Mesothelial cell of epicardium (in vitro differentiated cells): ENCODE data around the gene ZFAND3. TPM values are rescaled to one million over a fixed set of nuclear protein-coding genes. Genes with fewer than 3 reads are reported as not detected.

ENCODE experiments used
- DNase-seq, 2 experiments: peaks; one replicate each; pipeline ENCODE4 v3.0.0; 2021; ENCODE audit warnings: low spot score in 2 of 2; ENCODE audit not compliant: unreplicated experiment in 2 of 2
- H3K27ac Mint-ChIP-seq: 2 replicates; pipeline ENCODE4 v1.8.0; 2021; ENCODE audit warnings: mixed read lengths
- H3K27me3 Mint-ChIP-seq: 2 replicates; pipeline ENCODE4 v1.8.0; 2021; ENCODE audit warnings: low read depth, mixed read lengths
- H3K36me3 Mint-ChIP-seq: 2 replicates; pipeline ENCODE4 v1.8.0; 2021; ENCODE audit warnings: mixed read lengths
- H3K4me1 Mint-ChIP-seq: 2 replicates; pipeline ENCODE4 v1.8.0; 2021; ENCODE audit warnings: mixed read lengths
- H3K4me3 Mint-ChIP-seq: 2 replicates; pipeline ENCODE4 v1.8.0; 2021; ENCODE audit warnings: mild to moderate bottlenecking, moderate library complexity, mixed read lengths
- H3K9me3 Mint-ChIP-seq: 2 replicates; pipeline ENCODE4 v1.8.0; 2021; ENCODE audit warnings: mixed read lengths
- total RNA-seq: library from RNA; stranded (reverse); gene quantifications from 3 replicates; pipeline ENCODE4 v1.2.1, GENCODE V29; 2021
- TF ChIP-seq, protein P1 (sequence below): fragments of 200-600 bp; sonication (generic); IDR thresholded peaks from one replicate; pipeline ENCODE4 v1.5.0; 2021; ENCODE audit warnings: antibody characterized with exemption; ENCODE audit not compliant: unreplicated experiment

The ZFAND3 gene
- total RNA-seq, 1 donor from 2014 or later = 81.2 TPM

DNA sequence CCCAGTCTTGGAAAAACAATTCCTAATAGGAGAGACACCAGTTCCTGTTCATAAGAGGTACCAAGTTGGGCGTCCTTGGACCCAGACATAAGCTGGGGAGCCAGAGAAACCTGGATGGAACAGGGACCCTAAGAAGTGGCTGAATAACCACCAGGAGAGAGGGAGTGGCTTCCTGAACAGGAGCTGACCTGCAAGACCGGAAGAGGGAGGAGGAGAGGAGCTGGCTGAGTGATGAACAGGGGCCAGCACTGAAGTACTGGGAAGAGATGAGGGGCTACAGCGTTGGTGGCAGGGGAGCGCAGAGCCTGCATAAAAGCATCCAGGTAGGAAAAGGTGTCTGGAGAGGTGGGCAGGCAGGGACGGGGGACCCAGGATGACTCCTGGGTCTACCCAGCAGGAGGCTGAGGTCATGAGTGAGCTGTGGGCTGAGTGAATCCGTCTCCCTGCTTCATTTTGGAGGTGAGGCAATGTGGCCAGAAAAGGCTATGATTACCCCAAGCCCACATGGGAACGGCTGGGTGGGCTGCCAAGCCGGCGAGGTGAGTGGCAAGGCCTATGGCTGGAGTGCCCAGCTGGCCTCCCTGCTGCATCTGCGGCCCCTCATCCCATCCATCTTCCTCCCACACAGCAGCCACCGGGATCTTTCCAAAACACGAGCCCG, 34.4 kb upstream of the ZFAND3 start:
- Mint-ChIP-seq H3K4me3 (no peak overlapping the region), H3K4me1 (peaks cover 27% of the 10 kb centered on the region), H3K9me3 (no peaks in the 10 kb centered on the region), H3K27me3 (peaks cover 5% of the 10 kb centered on the region), H3K36me3 (no peaks in the 10 kb centered on the region), H3K27ac (no peak overlapping the region)
- no peak for DNase-seq
- TF ChIP-seq, protein P1, sequence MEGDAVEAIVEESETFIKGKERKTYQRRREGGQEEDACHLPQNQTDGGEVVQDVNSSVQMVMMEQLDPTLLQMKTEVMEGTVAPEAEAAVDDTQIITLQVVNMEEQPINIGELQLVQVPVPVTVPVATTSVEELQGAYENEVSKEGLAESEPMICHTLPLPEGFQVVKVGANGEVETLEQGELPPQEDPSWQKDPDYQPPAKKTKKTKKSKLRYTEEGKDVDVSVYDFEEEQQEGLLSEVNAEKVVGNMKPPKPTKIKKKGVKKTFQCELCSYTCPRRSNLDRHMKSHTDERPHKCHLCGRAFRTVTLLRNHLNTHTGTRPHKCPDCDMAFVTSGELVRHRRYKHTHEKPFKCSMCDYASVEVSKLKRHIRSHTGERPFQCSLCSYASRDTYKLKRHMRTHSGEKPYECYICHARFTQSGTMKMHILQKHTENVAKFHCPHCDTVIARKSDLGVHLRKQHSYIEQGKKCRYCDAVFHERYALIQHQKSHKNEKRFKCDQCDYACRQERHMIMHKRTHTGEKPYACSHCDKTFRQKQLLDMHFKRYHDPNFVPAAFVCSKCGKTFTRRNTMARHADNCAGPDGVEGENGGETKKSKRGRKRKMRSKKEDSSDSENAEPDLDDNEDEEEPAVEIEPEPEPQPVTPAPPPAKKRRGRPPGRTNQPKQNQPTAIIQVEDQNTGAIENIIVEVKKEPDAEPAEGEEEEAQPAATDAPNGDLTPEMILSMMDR = no peak

GRCh38 chr6:37785663-37786270, 33.8 kb upstream of the ZFAND3 start:
- Mint-ChIP-seq H3K9me3 (no peaks in the 10 kb centered on the region), H3K4me1 (peaks cover 30% of the 10 kb centered on the region), H3K27ac (no peak overlapping the region), H3K36me3 (no peaks in the 10 kb centered on the region), H3K4me3 (no peak overlapping the region), H3K27me3 (peaks cover 5% of the 10 kb centered on the region)
- TF ChIP-seq, protein P1 = no peak
- DNase-seq = no peak

- Mint-ChIP-seq H3K36me3 (no peaks in the 10 kb centered on the region), H3K4me3 (no peak overlapping the region), H3K27me3 (peaks cover 5% of the 10 kb centered on the region), H3K4me1 (peaks cover 41% of the 10 kb centered on the region), H3K27ac (no peak overlapping the region), H3K9me3 (no peaks in the 10 kb centered on the region)
- TF ChIP-seq, protein P1 = no peak
- no peak for DNase-seq
These were observed 32.3 kb upstream of the ZFAND3 start for GRCh38 chr6:37787216-37787615.

DNA sequence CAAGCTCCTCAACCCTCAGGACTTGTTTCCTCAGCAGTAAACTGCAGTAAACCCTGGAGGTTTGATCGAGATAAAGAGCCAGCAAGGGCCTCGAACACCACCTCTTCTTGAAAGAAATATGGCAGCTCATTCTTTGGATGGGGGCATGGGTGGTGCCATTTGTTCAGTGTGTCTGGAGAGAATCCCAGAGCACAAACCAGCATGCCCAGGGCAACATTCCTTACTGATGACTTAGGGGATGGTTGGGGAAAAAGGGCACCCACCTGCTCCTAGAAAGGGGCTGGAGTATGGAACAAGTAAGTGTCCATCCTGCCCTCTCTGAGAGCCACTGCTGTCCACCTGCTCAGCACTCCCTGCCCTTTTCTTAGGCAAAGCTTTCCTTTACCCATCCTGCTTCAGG, 31.3 kb upstream of the ZFAND3 start:
- no peak overlapping the region for H3K27ac Mint-ChIP-seq
- TF ChIP-seq, protein P1 = no peak
- peaks cover 38% of the 10 kb centered on the region for H3K4me1 Mint-ChIP-seq
- H3K4me3 Mint-ChIP-seq = no peak overlapping the region
- no peak for DNase-seq
- H3K27me3 Mint-ChIP-seq = peaks cover 5% of the 10 kb centered on the region
- H3K9me3 Mint-ChIP-seq = no peaks in the 10 kb centered on the region
- H3K36me3 Mint-ChIP-seq = no peaks in the 10 kb centered on the region

- Mint-ChIP-seq H3K4me1 (peaks cover 16% of the 10 kb centered on the region), H3K4me3 (no peak overlapping the region), H3K9me3 (no peaks in the 10 kb centered on the region), H3K27me3 (no peaks in the 10 kb centered on the region), H3K27ac (peak overlapping the region; percentile 87), H3K36me3 (no peaks in the 10 kb centered on the region)
- peak; percentile 67 to 84 for DNase-seq
- TF ChIP-seq, protein P1 = peak; percentile 76
These were observed 28.2 kb upstream of the ZFAND3 start for GRCh38 chr6:37791156-37791919.
